H1 (cell line): ENCODE data around the gene RAB24. TPM values are rescaled to one million over a fixed set of nuclear protein-coding genes. Genes with fewer than 3 reads are reported as not detected.

Source experiments
- CTBP2 ChIP-seq: IDR thresholded peaks from 2 replicates; pipeline ENCODE4 v1.7.0; 2011; ENCODE audit warnings: borderline replicate concordance, mild to moderate bottlenecking, moderate library complexity, mixed read lengths, low read length; ENCODE audit not compliant: insufficient read depth, insufficient read length
- JUND ChIP-seq: IDR thresholded peaks from 2 replicates; pipeline ENCODE4 v1.6.1; 2011; ENCODE audit warnings: mild to moderate bottlenecking, improper control_type of control experiment, low read length
- polyA plus RNA-seq, 7 experiments: library from polyadenylated mRNA; depleted of rRNA in 3 of 7; stranded (reverse) in 5 of 7; unstranded in 2 of 7; fragments of >200 nt in 5 of 7; fragments of 200-250 nt in 2 of 7; gene quantifications; 1 replicate in 5 of 7; 2 replicates in 1 of 7; 4 replicates in 1 of 7; pipeline versions ENCODE4 v1.2.1 to v1.2.3, GENCODE V29; 2011 to 2013; ENCODE audit warnings: missing spikeins in 2 of 7, mixed read lengths in 2 of 7
- total RNA-seq: library from RNA; stranded (reverse); fragmentation: NEBNext Ultra II Directional; extraction: Animal tissue kit (Norgen Biotek cat#: 25700); gene quantifications from 2 replicates; pipeline ENCODE4 v1.2.1, GENCODE V29; 2021

RAB24 gene
- total and polyA plus RNA-seq, 2 of the 8 experiments (the other 6 are each of a cell fraction or from before 2014, with no cell fraction given), result 18.8 to 33.8 TPM

DNA sequence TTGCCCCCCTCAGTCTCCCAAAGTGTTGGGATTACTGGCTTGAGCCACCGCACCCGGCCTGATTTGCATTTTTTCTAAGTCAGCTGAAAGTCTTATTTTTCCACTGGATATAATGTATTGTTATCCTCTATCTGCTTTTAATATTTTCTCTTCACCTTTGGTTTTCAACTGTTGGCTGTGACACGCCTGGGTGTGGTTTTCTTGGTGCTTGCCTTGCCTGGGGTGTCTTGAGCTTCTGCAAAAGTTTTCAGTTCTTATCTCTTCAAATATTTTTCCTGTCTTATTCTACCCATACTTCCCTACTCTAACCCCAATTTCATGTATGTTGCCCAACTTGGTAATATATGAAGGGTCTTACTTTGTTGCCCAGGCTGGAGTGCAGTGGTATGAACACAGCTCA, 12.5 kb upstream of the RAB24 start (continued):
- TF ChIP-seq CTBP2 (no peak), JUND (no peak)
